Neural progenitor cell (in vitro differentiated cells): Measurements from ENCODE around the gene PARD3B. TPM values are rescaled to one million over a fixed set of nuclear protein-coding genes. Genes with fewer than 3 reads are reported as not detected.

Experiments used
- DNase-seq: peaks from one replicate; pipeline ENCODE4 v3.0.0-alpha.2; 2016; ENCODE audit warnings: low spot score
- H2AFZ ChIP-seq: fragments of 200-600 bp; sonication (generic); replicated peaks from 2 replicates; pipeline ENCODE4 v1.6.1; 2016; ENCODE audit warnings: antibody characterized with exemption
- H3F3A ChIP-seq: fragments of 200-600 bp; sonication (generic); 2 replicates; pipeline ENCODE4 v1.6.1; 2016; ENCODE audit warnings: antibody characterized with exemption, low read depth
- H3K27ac ChIP-seq: fragments of 200-600 bp; sonication (generic); 2 replicates; pipeline ENCODE4 v1.5.1; 2016; ENCODE audit warnings: mild to moderate bottlenecking
- H3K27me3 ChIP-seq: fragments of 200-600 bp; sonication (generic); 2 replicates; pipeline ENCODE4 v1.6.1; 2016; ENCODE audit warnings: mild to moderate bottlenecking, moderate library complexity
- H3K36me3 ChIP-seq: fragments of 200-600 bp; sonication (generic); 2 replicates; pipeline ENCODE4 v1.5.1; 2016
- H3K4me1 ChIP-seq: fragments of 200-600 bp; sonication (generic); 2 replicates; pipeline ENCODE4 v1.6.1; 2016; ENCODE audit warnings: mixed run types
- H3K4me2 ChIP-seq: fragments of 200-600 bp; sonication (generic); 2 replicates; pipeline ENCODE4 v1.6.1; 2016
- H3K4me3 ChIP-seq: fragments of 200-600 bp; sonication (generic); 2 replicates; pipeline ENCODE4 v1.5.1; 2016
- H3K79me2 ChIP-seq: fragments of 200-600 bp; sonication (generic); 2 replicates; pipeline ENCODE4 v1.6.1; 2016; ENCODE audit warnings: low read depth
- H3K9ac ChIP-seq: fragments of 200-600 bp; sonication (generic); 2 replicates; pipeline ENCODE4 v1.6.1; 2016
- H3K9me3 ChIP-seq: fragments of 200-600 bp; sonication (generic); 2 replicates; pipeline ENCODE4 v1.5.1; 2016; ENCODE audit warnings: low read depth
- H4K20me1 ChIP-seq: fragments of 200-600 bp; sonication (generic); 2 replicates; pipeline ENCODE4 v1.6.1; 2016; ENCODE audit warnings: low read depth
- H3K27ac Mint-ChIP-seq: 3 replicates; pipeline ENCODE4 v1.8.0; 2021; ENCODE audit warnings: mixed read lengths
- H3K27me3 Mint-ChIP-seq: 2 replicates; pipeline ENCODE4 v1.8.0; 2022; ENCODE audit warnings: low read depth, mild to moderate bottlenecking, inconsistent platforms, moderate library complexity, mixed read lengths; ENCODE audit not compliant: insufficient read depth
- H3K36me3 Mint-ChIP-seq: 3 replicates; pipeline ENCODE4 v1.8.0; 2021; ENCODE audit warnings: mixed read lengths
- H3K4me1 Mint-ChIP-seq: 3 replicates; pipeline ENCODE4 v1.8.0; 2021; ENCODE audit warnings: mixed read lengths
- H3K4me3 Mint-ChIP-seq: 3 replicates; pipeline ENCODE4 v1.8.0; 2021; ENCODE audit warnings: mild to moderate bottlenecking, moderate library complexity, mixed read lengths
- H3K9me3 Mint-ChIP-seq: 3 replicates; pipeline ENCODE4 v1.8.0; 2020; ENCODE audit warnings: mixed read lengths
- CTCF ChIP-seq: fragments of 200-600 bp; sonication (generic); IDR thresholded peaks from 2 replicates; pipeline ENCODE4 v1.5.1; 2017; ENCODE audit warnings: antibody characterized with exemption, mild to moderate bottlenecking
- EZH2 ChIP-seq: fragments of 200-600 bp; sonication (generic); IDR thresholded peaks from 2 replicates; pipeline ENCODE4 v1.6.1; 2017; ENCODE audit warnings: antibody characterized with exemption, mild to moderate bottlenecking, moderate library complexity
- EZH2phosphoT487 ChIP-seq: fragments of 200-600 bp; sonication (generic); IDR thresholded peaks from 2 replicates; pipeline ENCODE4 v1.6.1; 2017; ENCODE audit warnings: antibody characterized with exemption
- total RNA-seq: library from RNA; depleted of rRNA; stranded (reverse); fragments of >200 nt; gene quantifications from 2 replicates; pipeline ENCODE4 v1.2.3, GENCODE V29; 2015; ENCODE audit warnings: low replicate concordance

The PARD3B gene
- total RNA-seq, 1 donor from 2014 or later, result 8.4 TPM

DNA sequence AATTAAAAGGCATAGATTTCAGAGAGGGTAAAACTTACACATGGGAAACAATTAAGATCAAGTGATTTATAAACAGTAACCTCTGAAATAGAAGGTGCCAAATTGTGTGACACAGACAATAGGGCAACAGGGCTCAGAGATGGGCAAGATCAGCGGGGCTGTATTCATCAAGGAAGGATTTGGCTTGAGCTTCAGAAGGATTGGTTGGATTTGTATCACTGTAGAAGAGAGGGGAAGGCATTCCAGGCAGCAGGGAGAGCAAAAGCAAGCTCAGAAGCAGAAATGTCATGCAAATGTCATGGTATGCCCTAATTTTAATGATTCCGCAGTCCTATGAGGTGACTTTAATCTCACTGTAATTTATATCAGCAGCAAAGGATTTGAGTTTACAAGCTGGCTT is 722.0 kb downstream of the PARD3B start:
- peak overlapping the region; percentile 59 for H3K4me2 ChIP-seq
- H3K27me3 ChIP-seq, result no peaks in the 10 kb centered on the region
- H4K20me1 ChIP-seq, result no peaks in the 10 kb centered on the region
- H3K79me2 ChIP-seq, result no peaks in the 10 kb centered on the region
- H2AFZ ChIP-seq, result no peak overlapping the region
- no peaks in the 10 kb centered on the region for H3K9me3 Mint-ChIP-seq
- no peak overlapping the region for H3K4me3 ChIP-seq
- H3K27ac ChIP-seq, result no peak overlapping the region
- peaks cover 29% of the 10 kb centered on the region for H3K4me1 ChIP-seq
- H3F3A ChIP-seq, result peaks cover 6% of the 10 kb centered on the region
- no peaks in the 10 kb centered on the region for H3K36me3 ChIP-seq
- H3K9ac ChIP-seq, result no peak overlapping the region
- no peak overlapping the region for H3K27ac Mint-ChIP-seq
- H3K9me3 ChIP-seq, result no peaks in the 10 kb centered on the region
- peak; percentile 57 for DNase-seq
- no peaks in the 10 kb centered on the region for H3K36me3 Mint-ChIP-seq
- H3K27me3 Mint-ChIP-seq, result no peaks in the 10 kb centered on the region
- no peak for TF ChIP-seq EZH2
- no peak for TF ChIP-seq CTCF
- TF ChIP-seq EZH2phosphoT487, result no peak
- no peak overlapping the region for H3K4me3 Mint-ChIP-seq
- H3K4me1 Mint-ChIP-seq, result peaks cover 9% of the 10 kb centered on the region

DNA sequence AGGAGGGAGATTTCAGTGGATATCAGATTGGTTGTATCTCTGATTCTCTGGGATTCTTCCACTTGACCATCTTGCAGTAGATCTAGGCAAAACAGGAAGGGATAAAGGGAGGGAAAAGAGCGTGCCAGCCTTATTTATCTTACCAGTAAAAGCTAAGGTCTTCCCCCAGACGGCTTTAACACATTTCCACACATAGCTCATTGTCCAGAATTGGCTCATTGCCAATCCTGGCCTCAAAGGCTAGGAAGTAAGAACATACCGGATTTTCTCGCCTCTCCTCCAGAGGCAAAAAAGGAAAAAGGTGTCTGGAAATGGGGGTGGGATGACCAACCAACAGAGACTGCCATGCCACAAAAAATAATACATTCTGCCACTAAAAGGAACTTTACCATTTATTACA is 725.4 kb downstream of the PARD3B start:
- Histone ChIP-seq H3K9ac (no peak overlapping the region), H3K79me2 (no peaks in the 10 kb centered on the region), H3K4me1 (peaks cover 45% of the 10 kb centered on the region), H3F3A (peaks cover 6% of the 10 kb centered on the region), H4K20me1 (no peaks in the 10 kb centered on the region), H3K9me3 (no peaks in the 10 kb centered on the region), H3K4me2 (no peak overlapping the region), H3K27ac (no peak overlapping the region), H2AFZ (no peak overlapping the region), H3K36me3 (no peaks in the 10 kb centered on the region), H3K27me3 (no peaks in the 10 kb centered on the region), H3K4me3 (no peak overlapping the region)
- TF ChIP-seq EZH2phosphoT487 (no peak), CTCF (no peak), EZH2 (no peak)
- no peak for DNase-seq
- Mint-ChIP-seq H3K9me3 (no peaks in the 10 kb centered on the region), H3K27ac (no peak overlapping the region), H3K4me1 (peaks cover 28% of the 10 kb centered on the region), H3K36me3 (no peaks in the 10 kb centered on the region), H3K4me3 (no peak overlapping the region), H3K27me3 (no peaks in the 10 kb centered on the region)

GRCh38 chr2:205273148-205273547 is 727.9 kb downstream of the PARD3B start:
- no peaks in the 10 kb centered on the region for H3K27me3 Mint-ChIP-seq
- TF ChIP-seq EZH2phosphoT487 (peak; percentile 30), CTCF (no peak)
- Histone ChIP-seq H3K9ac (no peak overlapping the region), H3K79me2 (no peaks in the 10 kb centered on the region), H4K20me1 (no peaks in the 10 kb centered on the region), H3K4me3 (no peak overlapping the region), H3K27me3 (no peaks in the 10 kb centered on the region), H3F3A (no peaks in the 10 kb centered on the region), H3K9me3 (no peaks in the 10 kb centered on the region), H3K36me3 (no peaks in the 10 kb centered on the region), H2AFZ (no peak overlapping the region), H3K4me2 (peak overlapping the region; percentile 25), H3K27ac (no peak overlapping the region), H3K4me1 (peaks cover 34% of the 10 kb centered on the region)
- H3K9me3 Mint-ChIP-seq, result no peaks in the 10 kb centered on the region
- H3K27ac Mint-ChIP-seq, result no peak overlapping the region
- H3K4me3 Mint-ChIP-seq, result no peak overlapping the region
- no peaks in the 10 kb centered on the region for H3K36me3 Mint-ChIP-seq
- DNase-seq, result peak; percentile 67
- peaks cover 29% of the 10 kb centered on the region for H3K4me1 Mint-ChIP-seq

DNA sequence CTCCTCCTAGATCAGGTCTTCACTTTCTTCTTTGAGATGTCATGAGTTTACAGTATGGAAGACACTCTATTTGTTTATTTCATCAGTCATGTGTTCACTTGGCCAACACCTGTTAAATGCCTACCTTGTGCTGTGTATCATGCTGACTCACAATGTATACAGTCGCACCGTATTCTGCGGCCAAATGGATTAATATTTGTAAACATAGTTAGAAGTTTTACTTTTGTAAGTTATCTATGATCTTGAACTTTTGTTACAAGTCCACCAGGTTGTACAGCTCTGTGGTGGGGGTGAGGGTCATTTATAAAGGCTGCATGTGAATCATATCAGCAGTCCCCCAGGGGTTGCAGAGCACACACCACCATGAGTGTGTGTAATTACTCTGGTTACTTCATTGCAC is 728.4 kb downstream of the PARD3B start:
- H3K4me1 Mint-ChIP-seq, result peaks cover 29% of the 10 kb centered on the region
- no peaks in the 10 kb centered on the region for H3K9me3 Mint-ChIP-seq
- no peaks in the 10 kb centered on the region for H3K27me3 ChIP-seq

More for the DNA sequence above, 728.4 kb downstream of the PARD3B start:
- Histone ChIP-seq H3K36me3 (no peaks in the 10 kb centered on the region), H4K20me1 (no peaks in the 10 kb centered on the region), H3K4me3 (no peak overlapping the region), H3K27ac (no peak overlapping the region), H3K9ac (no peak overlapping the region), H3K79me2 (no peaks in the 10 kb centered on the region), H3K9me3 (no peaks in the 10 kb centered on the region), H3F3A (no peaks in the 10 kb centered on the region), H3K4me2 (peak overlapping the region; percentile 25), H3K4me1 (peaks cover 29% of the 10 kb centered on the region), H2AFZ (no peak overlapping the region)
- no peak for TF ChIP-seq CTCF
- no peak for TF ChIP-seq EZH2
- no peak for TF ChIP-seq EZH2phosphoT487
- no peak overlapping the region for H3K27ac Mint-ChIP-seq
- H3K36me3 Mint-ChIP-seq, result no peaks in the 10 kb centered on the region
- no peak overlapping the region for H3K4me3 Mint-ChIP-seq
- H3K27me3 Mint-ChIP-seq, result no peaks in the 10 kb centered on the region
- DNase-seq, result no peak
